Stomach (tissue), 4 donors: ENCODE data around the gene CLDN22.

Source experiments
- CTCF ChIP-seq, 7 experiments: fragments of 450-650 bp in 4 of 7; fragments of 200-600 bp in 3 of 7; sonication (generic) in 3 of 7; IDR thresholded peaks; one replicate each; pipeline ENCODE4 v1.5.1; 2016 to 2019; ENCODE audit warnings: antibody characterized with exemption in 7 of 7, control low read depth in 2 of 7, mild to moderate bottlenecking in 1 of 7
- POLR2A ChIP-seq, 4 donors: fragments of 450-650 bp; IDR thresholded peaks; one replicate each; pipeline ENCODE4 v1.6.1; 2016; ENCODE audit warnings: antibody characterized with exemption in 4 of 4, control low read depth in 2 of 4, mild to moderate bottlenecking in 1 of 4, moderate library complexity in 1 of 4

- TF ChIP-seq POLR2A (IDR thresholded peaks at IDR 0.05) (no peak), CTCF (IDR thresholded peaks at IDR 0.05) (no peak)
These were observed 20.0 kb downstream of the CLDN22 start for GRCh38 chr4:183300070-183300469.
